Measurements from ENCODE around the gene SLC2A4.

DNA sequence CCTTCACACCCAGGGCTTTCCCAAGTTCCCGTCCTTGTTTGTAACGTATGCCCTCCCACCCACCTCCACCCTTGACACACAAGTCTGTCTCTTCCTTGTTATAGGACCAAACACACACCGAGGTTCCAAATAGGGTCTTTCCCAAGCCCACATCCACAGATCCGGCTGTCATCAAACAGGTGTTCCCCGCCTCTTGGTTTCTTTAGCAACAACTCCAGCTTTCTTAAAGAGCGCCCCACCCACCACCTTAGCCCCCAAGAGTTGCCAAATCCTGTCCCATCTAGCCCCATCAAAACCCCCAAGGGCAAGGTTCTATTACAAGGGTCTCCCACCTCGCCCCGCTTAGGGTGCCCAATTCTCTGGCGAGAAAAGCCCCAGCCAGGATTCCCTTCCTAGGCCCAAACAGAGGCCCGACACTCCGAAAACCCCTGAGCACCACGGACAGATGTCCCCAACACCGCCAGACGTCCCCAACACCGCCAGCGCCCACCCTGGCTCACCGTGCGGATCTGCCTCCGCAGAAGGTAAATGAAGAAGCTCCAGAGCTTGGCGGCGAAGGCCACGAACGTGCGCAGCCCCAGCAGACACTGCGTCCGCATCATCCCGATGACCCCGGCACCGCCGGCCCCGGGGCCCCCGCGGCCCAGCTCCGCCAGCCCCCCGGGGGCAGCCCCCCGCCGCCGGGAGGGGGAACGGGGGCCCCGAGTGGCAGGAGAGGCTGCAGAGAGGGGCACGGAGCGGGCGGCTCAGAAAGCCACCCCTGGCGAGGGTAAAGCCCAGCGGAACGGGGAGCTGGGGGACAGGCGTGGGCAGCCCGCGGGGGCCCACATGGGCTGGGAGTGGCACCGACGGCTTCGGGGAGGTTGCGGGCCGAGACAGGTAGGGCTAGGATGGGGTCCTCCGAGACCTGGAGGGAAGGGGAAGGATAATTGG lies 30.6 kb upstream of the SLC2A4 start:
- TF ChIP-seq, protein P1, sequence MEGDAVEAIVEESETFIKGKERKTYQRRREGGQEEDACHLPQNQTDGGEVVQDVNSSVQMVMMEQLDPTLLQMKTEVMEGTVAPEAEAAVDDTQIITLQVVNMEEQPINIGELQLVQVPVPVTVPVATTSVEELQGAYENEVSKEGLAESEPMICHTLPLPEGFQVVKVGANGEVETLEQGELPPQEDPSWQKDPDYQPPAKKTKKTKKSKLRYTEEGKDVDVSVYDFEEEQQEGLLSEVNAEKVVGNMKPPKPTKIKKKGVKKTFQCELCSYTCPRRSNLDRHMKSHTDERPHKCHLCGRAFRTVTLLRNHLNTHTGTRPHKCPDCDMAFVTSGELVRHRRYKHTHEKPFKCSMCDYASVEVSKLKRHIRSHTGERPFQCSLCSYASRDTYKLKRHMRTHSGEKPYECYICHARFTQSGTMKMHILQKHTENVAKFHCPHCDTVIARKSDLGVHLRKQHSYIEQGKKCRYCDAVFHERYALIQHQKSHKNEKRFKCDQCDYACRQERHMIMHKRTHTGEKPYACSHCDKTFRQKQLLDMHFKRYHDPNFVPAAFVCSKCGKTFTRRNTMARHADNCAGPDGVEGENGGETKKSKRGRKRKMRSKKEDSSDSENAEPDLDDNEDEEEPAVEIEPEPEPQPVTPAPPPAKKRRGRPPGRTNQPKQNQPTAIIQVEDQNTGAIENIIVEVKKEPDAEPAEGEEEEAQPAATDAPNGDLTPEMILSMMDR (IDR thresholded peaks at IDR 0.05), result no peak
- no peak for TF ChIP-seq EP300 (IDR thresholded peaks at IDR 0.05)
- no peak for TF ChIP-seq POLR2A (IDR thresholded peaks at IDR 0.05; ENCODE audit: low read depth)

Measured in esophagus muscularis mucosa (tissue), 4 donors.